GM10248 (cell line): ENCODE results near the gene KRT35.

Experiments
- CTCF ChIA-PET: fragments of 300-600 bp; sonication (Branson Sonifier 250); formaldehyde crosslinking; extraction: SDS; loops from one replicate; lab custom pipeline; 2021; ENCODE audit warnings: antibody characterized with exemption; lab: Yijun Ruan, JAX
- POLR2A ChIA-PET: fragments of 350-650 bp; sonication (Branson Sonifier 250); formaldehyde crosslinking; extraction: SDS; loops from one replicate; lab custom pipeline; 2020; ENCODE audit warnings: antibody characterized with exemption; lab: Yijun Ruan, JAX
- DNase-seq: peaks from one replicate; pipeline ENCODE4 v3.0.0; 2012; ENCODE audit errors: extremely low spot score
- TF ChIP-seq, protein P1 (sequence below): IDR thresholded peaks from 2 replicates; pipeline ENCODE4 v1.5.1; 2012; ENCODE audit warnings: mild to moderate bottlenecking, low read depth; ENCODE audit errors: extremely low read depth, missing control alignments, control extremely low read depth

KRT35 gene

DNA sequence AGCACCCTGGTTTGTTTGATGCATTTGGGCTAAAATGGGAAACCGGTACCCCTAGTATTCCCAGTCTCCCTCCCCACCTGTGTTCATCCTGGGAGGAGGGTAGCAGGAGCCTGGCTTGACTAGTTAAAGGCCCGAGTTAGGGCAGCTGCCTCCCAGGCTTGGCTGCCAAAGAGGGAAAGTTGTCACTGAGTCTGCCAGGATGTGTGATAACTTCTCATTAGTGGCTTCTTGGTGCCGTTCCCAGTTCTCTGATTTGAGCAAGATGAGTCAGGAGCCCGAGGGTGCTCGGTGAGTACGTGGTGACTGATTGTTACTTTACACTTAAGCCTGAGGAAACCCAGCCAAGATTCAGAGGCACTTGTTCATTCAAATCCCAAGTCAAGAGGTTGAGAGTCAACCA, 16.3 kb downstream of the KRT35 start:
- DNase-seq = no peak
- TF ChIP-seq, protein P1, sequence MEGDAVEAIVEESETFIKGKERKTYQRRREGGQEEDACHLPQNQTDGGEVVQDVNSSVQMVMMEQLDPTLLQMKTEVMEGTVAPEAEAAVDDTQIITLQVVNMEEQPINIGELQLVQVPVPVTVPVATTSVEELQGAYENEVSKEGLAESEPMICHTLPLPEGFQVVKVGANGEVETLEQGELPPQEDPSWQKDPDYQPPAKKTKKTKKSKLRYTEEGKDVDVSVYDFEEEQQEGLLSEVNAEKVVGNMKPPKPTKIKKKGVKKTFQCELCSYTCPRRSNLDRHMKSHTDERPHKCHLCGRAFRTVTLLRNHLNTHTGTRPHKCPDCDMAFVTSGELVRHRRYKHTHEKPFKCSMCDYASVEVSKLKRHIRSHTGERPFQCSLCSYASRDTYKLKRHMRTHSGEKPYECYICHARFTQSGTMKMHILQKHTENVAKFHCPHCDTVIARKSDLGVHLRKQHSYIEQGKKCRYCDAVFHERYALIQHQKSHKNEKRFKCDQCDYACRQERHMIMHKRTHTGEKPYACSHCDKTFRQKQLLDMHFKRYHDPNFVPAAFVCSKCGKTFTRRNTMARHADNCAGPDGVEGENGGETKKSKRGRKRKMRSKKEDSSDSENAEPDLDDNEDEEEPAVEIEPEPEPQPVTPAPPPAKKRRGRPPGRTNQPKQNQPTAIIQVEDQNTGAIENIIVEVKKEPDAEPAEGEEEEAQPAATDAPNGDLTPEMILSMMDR = no peak
- ChIA-PET CTCF (no interaction called here), POLR2A (no interaction called here)

DNA sequence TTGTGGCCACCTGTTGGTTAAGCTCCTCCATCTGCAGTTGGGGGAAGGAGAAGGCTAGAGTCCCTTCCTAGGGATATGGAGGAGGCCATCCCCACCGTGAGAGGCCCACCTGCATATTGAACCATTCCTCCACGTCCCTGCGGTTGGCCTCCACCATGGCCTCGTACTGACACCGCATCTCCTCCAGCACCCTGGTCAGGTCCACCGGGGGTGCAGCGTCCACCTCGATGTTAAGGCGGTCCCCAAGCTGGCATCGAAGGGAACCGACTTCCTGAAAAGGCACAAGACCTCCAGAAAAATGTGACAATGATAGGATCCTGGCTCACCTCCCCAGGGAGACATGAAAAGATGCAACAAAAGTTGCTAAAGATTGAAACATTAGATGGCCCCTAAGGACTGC, 16.8 kb downstream of the KRT35 start:
- DNase-seq = no peak
- TF ChIP-seq, protein P1 = no peak
- ChIA-PET CTCF (interaction anchor here (0.8 to 1.5 kb wide), 3 partner anchors 10 to 16 kb away, joined by 3 to 5 read pairs (median 3); no protein-coding TSS in a partner anchor), POLR2A (no interaction called here)

- TF ChIP-seq, protein P1 = no peak
- ChIA-PET POLR2A (no interaction called here), CTCF (interaction anchor here (0.8 to 1.5 kb wide), 3 partner anchors 11 to 16 kb away, joined by 3 to 5 read pairs (median 3); no protein-coding TSS in a partner anchor)
- DNase-seq = no peak
Measured at GRCh38 chr17:41463746-41464145, 17.2 kb downstream of the KRT35 start.

DNA sequence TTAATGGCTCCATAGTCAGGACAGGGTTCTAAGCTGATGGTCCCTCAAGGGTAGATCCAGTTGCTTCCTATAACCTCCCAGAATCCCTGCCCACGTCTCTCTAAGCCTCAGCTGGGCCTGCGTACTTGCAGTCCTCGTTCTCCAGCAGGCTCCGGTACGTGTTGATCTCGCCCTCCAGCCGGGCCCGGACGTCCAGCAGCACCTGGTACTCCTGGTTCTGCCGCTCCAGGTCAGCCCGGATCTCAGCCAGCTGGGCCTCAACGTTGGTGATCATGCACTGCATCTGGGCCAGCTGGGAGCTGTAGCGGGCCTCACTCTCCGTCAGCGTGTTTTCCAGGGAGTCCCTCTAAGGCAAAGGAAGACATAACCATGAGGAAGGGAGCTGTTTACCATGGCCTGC, 18.2 kb downstream of the KRT35 start:
- ChIA-PET POLR2A (no interaction called here), CTCF (interaction anchor here (0.8 kb wide), 1 partner anchor 86 kb away, joined by 3 read pairs; no protein-coding TSS in a partner anchor)
- no peak for DNase-seq

DNA sequence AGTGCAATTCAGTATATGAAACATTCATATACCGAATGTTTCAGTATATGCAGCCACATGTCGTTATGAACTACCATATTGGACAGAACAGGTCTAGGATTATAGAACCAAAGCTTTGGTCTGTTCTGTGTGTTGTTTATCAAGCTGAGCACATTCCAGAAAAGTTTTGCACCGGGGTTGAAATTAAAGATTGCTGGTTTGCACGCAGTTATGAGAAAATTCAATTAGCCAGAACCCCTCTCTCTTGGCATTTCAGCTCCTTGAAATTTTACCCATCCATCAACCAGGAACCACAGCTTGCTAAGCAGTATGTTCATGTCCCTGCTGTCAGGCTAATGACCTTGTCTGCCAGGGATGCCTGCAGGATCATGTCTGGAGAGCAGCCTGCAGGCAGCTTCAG, 23.3 kb downstream of the KRT35 start:
- TF ChIP-seq, protein P1 = no peak
- POLR2A ChIA-PET = no interaction called here
- no peak for DNase-seq
- CTCF ChIA-PET = no interaction called here

More for the DNA sequence above, 18.2 kb downstream of the KRT35 start:
- TF ChIP-seq, protein P1 = no peak

GRCh38 chr17:41456204-41456603, 24.7 kb downstream of the KRT35 start:
- TF ChIP-seq, protein P1 = no peak
- ChIA-PET POLR2A (no interaction called here), CTCF (no interaction called here)
- no peak for DNase-seq
